Endothelial cell of umbilical vein (primary cell): ENCODE data around the gene SNAPC4.

Experiments used
- FOS ChIP-seq: IDR thresholded peaks from 2 replicates; pipeline ENCODE4 v1.6.1; 2011; ENCODE audit warnings: mild to moderate bottlenecking, low read length, moderate library complexity, borderline replicate concordance; ENCODE audit not compliant: insufficient read depth
- JUN ChIP-seq: IDR thresholded peaks from 2 replicates; pipeline ENCODE4 v1.6.1; 2011; ENCODE audit warnings: borderline replicate concordance, low read depth; ENCODE audit not compliant: insufficient read length, insufficient read depth

- TF ChIP-seq FOS (no peak), JUN (no peak)
Measured at GRCh38 chr9:136354592-136355085, 45.3 kb downstream of the SNAPC4 start.
